Vagina (tissue), 2 donors: Measurements from ENCODE around the gene SCARB2.

Experiments
- CTCF ChIP-seq, 3 experiments: fragments of 450-650 bp in 2 of 3; fragments of 200-600 bp in 1 of 3; sonication (generic) in 1 of 3; IDR thresholded peaks; one replicate each; pipeline ENCODE4 v1.5.1; 2017 to 2019; ENCODE audit warnings: antibody characterized with exemption in 3 of 3, mild to moderate bottlenecking in 2 of 3, moderate library complexity in 2 of 3
- POLR2A ChIP-seq, 2 donors: fragments of 450-650 bp; IDR thresholded peaks; one replicate each; pipeline ENCODE4 v1.6.1; 2017; ENCODE audit warnings: antibody characterized with exemption in 2 of 2, mild to moderate bottlenecking in 2 of 2, moderate library complexity in 2 of 2
- POLR2AphosphoS5 ChIP-seq, 2 donors: sonication (generic); formaldehyde crosslinking; IDR thresholded peaks; one replicate each; pipeline ENCODE4 v1.9.0; 2017; ENCODE audit warnings: antibody characterized with exemption in 2 of 2, mild to moderate bottlenecking in 2 of 2, low read depth in 1 of 2; ENCODE audit not compliant: insufficient read depth in 1 of 2

GRCh38 chr4:76216975-76217814, 3.6 kb upstream of the SCARB2 start:
- TF ChIP-seq CTCF (IDR thresholded peaks at IDR 0.05) (no peak), POLR2A (IDR thresholded peaks at IDR 0.05) (no peak), POLR2AphosphoS5 (IDR thresholded peaks at IDR 0.05; ENCODE audit: insufficient read depth in 1 of 2, low read depth in 1 of 2) (no peak)
